GM21737 (cell line): Measurements from ENCODE around the gene CUX1.
"Not testable (repeated sequence)": the region's sequence is repeated elsewhere in the genome, so short reads cannot be mapped to it uniquely, and the experiment has no call there.

ENCODE experiments used
- ATAC-seq: cut with Tn5 transposase; IDR thresholded peaks from one replicate; pipeline ENCODE4 v1.9.1; 2021; ENCODE audit warnings: mild to moderate bottlenecking, moderate library complexity; ENCODE audit not compliant: unreplicated experiment

The CUX1 gene

DNA sequence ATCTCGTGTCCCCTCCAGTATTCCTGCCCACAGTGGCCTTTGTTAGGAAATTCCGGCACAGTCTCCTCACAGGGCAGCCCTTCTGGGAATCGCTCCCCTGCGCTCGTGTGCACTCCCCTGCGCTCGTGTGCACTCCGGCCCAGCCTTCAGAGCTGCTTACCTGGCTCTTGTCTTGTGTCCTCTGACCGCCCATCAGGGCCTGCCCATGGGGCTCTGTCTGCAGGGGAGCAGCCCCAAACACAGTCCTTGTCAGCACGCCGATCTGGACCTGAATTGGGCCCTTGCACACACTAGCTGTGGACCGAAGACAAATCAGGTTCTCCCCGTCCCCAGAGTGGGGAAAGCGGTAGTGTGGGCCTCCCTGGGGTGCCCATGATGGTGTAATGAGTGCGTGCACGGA lies 179.4 kb downstream of the CUX1 start:
- ATAC-seq, result no peak

DNA sequence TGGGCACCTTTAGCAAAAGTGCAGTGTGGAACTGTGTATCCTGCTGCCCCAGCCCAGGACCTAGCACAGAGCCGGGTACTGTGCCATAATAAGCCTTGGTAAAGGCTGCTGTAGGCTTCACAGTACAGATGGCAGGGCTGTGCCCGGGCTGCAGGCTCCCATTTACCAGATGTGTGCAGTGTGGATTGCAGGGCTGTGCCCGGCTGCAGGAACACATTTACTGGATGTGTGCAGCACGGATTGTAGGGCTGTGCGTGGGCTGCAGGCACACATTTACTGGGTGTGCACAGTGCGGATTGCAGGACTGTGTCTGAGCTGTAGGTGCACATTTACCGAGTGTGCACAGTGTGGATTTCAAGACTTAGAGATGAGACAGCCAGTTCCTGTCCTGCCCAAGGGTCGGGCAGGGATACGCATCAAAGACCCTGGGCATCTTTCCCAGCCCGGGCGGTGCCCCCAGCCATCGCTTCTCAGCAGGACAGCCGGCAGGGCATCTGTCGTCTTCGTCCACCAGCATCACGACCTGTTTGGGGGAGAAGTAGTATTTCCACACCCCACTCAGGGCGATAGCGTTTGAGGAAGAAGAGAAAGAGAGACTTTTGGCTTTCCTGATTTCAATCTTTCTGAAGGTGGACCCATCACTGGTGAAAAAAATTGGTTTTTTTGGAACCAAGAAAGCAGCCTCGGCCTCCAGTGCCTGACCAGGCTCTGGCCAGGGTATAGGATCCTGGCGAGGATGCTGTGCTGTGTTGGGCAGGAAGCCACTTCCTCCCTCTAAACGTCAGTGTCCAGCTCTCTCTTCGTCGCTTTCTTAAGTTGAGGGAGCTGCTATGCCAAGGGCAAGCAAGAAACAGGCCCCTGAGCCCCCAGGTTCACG lies 180.8 kb downstream of the CUX1 start:
- no peak for ATAC-seq

DNA sequence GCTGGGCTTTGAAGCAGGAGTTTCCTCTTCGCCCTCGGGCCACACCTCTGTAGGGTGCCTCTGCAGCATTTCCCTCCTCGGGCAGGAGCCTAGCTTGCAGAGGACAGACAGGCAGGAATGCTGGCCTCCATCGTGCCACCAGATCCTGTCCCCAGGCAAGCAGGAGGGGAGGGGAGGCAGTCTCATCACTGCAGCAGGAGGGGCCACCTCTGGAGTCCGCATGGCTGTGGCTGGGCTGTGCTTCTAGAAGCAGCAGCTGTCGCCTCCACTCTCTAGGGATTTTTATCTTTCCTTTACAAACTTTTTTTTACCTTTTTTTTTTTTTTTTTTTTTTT lies 181.4 kb downstream of the CUX1 start:
- ATAC-seq, result no peak

DNA sequence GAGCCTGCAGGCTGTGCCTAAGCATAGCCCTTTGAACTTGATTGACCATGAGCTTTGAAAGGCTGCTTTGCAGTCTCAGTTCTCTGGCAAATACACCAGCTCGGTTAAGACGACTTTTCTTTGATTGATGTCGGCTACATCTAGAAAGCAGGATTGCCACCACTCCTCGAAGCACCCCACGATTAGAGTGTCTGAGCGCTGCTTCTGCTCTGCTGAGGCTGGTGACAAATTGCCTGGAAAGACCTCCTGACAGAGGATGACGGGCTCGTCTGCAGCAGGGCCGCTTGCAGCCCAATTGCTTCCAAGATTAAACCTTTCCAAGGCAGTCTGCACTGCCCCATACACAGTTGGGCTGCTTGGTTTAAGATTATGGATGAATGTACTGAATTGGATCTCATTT lies 182.0 kb downstream of the CUX1 start:
- ATAC-seq, result no peak

DNA sequence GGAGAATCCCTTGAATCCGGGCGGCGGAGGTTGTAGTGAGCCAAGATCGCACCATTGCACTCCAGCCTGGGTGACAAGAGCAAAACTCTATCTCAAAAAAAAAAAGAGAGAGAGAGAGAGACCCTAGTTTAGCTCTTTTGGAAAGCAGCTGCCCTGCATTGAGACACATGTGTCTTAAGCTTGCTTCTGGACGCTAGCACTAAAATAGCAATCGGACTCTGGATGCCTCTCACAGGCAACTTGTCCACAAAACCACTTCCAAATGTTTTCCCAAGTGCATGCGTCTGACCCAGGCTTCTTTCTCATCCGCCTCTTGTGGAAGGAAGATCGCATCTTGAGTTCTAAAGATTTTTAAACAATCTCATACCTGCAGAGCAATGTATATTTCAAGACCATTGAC lies 182.7 kb downstream of the CUX1 start:
- ATAC-seq, result no peak

DNA sequence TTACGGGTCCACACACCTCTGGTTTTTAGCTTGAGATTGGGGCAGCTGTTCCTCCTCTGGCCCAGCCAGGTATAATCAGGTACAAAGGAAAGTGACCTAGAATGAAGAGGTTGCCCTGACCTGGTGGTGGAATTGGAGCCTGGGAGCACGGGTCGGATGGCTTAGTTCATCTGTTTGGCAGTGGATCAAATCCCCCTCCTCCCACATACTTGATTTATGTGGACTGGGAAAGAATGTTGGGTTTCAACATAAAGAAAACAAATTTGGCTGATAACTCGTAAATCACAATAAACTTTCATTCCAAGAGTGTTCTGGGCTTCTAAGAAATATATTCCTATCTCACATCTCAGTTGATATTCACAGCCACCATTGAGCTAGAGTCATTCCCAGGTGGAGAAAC lies 186.8 kb downstream of the CUX1 start:
- no peak for ATAC-seq

DNA sequence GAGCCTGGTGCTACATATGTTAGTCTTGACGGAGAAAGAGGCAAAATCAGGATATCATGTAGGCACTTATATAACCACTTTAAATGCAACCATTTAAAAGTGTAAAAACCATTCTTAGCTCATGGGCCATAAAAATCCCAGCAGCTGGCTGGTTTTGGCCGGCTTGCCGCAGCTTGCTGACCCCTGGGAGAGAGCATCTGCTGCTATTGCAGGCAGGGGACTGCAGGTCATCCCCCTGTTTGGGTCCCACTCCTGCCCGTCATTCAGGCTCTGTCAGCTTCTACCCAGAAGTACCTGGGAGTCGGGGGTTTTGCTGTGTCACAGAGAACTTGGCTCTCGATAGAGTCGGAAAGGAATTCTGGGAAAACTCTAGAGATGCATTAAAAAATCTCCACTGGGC lies 187.4 kb downstream of the CUX1 start:
- no peak for ATAC-seq

DNA sequence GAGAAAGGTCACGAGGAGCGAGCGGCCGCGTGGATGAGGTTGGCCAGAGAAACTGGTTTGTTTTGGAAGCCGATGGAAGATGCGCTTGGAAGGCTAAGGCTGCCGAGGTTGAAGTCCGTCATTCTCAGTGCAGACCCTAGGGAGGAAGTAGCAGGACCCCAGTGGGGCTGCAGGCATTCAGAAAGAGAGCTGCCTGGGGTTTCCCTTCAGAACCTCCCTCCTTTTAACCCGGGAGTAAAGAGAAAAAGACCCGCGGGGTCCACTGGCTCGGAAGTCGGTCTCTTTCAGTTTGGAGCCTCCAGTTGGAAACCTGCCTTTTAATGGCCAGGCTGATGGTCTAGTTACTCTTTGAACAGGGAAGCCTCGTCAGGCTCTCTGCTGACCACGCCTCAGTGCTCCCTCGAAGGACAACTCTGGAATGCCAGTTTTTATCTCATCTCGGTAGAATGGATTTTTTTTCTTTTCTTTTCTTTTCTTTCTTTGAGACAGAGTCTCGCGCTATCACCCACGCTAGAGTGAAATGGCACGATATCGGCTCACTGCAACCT lies 188.6 kb downstream of the CUX1 start:
- ATAC-seq, result no peak

DNA sequence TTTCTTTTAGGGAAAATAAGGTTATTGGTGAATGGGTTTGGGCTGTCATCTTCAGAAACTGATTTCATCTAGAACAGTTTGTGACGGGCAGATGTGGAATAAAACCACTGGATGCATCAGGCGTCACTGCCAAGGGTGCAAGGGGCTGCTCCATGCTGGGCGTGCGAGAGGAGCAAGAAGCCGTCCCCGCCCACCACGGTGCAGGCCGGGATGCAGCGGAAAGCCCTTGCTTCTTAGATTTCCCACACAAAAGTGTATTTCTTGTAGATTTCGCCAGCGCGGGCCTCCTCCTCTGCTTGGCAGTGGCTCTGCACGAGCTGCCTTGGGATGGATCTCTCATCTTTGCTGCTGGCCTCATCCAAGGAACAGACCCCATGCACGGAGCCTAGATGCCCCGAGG lies 189.3 kb downstream of the CUX1 start:
- ATAC-seq, result no peak

DNA sequence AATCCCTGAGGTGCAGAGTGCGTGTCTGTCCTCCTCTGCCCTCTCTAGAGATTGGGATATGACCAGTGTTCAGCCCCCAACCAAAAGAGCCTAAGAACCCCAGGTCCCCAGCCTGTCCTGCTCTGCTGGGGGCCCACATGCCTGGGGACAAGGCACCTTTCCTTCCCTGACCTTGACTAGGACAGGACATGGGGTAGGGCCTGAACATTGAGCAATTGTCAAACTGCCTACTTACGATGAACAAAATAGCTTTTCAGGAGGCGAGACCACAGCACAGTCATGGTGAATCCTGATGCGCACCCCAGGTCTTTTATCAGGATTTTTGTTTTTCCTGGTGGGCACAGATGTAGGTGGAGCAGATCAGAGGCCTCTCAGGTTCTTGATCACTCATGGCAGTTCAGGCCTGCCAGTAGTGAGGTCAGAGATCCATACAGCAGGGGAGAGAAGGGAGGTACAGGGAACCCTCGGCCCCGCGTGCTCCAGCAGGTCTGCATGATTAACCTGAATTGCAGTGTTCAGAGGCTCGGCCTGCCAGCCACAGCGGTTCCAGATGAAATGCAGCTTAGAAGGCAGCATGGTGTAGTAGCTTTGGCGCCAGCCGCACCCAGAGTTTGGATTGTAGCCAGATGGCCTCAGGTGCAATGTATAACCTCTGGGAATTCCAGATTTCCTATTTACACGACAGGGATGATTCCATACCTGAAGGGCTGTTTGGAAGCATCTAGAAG lies 191.3 kb downstream of the CUX1 start:
- ATAC-seq, result no peak

DNA sequence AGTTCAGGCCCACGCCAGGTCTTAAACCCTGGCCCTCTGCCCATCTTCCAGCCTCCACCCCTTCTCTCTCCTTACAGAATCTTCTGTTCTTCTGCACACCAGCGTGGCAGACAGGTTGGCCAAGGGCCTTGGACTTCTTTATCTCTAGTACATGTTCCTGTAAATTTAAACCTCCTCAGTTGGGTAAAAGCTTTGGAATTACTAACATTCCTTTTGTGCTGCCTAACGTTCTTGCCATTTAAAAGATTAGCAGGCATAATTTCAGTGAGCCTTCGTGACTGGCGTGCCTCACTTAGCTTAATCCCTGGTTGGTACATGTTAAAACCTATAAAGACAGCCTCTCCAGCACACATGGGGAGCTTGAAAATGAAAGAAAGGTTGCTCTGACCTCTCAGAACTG lies 192.2 kb downstream of the CUX1 start:
- ATAC-seq, result no peak

DNA sequence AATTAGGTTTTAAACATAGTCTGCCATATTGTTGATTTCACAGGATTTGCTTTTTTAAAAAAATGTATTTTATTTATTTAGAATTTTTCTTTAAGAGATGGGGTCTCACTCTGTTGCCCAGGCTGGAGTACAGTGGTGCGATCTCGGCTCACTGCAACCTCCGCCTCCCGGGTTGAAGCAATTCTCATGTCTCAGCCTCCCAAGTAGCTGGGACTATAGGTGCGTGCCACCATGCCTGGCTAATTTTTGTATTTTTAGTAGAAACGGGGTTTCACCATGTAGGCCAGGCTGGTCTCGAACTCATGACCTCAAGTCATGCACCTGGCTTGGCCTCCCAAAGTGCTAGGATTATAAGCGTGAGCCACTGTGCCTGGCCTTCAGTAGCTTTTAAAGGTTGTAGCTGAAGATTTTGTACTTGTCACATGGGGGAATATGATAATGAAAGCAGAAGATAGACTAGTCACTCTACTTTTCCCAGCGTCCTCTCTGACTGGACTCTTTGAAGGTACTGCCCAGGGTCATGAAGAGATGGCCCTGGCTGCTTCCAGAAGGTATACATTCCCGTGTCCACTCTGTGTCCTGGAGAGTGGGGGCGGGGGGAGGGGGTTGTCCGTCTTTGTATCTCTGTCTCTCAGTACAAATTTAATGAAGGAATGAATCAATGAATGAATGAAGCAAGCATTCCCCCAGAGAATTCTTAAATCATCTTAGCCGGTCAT lies 194.8 kb downstream of the CUX1 start:
- ATAC-seq, result not testable (repeated sequence)

DNA sequence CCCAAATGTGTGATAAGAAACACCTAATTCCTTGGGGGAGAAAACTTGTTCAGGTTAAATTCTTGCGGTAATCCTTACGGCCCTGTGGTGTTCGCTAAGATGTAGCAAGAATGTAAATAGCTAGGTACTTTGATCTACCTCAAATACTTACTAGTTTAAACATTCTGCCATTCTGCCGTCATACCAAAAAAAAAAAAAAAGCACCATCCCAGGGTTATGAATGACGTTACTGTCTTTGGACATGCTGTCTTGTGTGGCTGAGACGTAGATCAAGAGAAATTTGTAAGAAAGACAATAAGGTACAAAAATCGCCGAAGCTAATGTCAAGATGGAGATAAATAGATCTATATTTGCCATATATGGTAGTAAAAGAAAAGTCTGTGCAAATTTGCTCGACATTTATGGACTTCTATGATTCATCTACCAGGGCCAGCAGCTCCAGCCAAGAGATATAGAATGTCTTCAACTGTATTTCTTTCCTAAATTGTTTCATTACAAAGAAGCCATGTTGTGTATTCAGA lies 195.6 kb downstream of the CUX1 start:
- ATAC-seq, result no peak

DNA sequence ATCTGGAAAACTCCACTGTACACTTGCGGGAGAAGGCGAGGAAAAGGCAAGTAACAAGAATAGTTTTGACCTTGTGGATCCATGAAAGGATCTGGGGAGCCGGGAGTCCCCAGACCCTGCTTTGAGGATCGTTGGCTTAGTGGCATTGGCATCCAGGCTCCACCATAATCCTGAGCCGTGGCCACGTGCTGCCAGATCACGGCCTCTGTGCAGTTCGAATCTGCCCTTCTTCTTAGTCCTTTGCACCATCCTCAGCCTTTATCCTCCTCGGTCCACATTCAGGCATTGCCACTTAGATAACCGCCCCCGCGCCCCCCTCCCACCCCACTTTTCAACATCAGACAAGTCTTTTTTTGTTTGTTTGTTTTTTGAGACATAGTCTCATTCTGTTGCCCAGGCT lies 201.4 kb downstream of the CUX1 start:
- ATAC-seq, result no peak

DNA sequence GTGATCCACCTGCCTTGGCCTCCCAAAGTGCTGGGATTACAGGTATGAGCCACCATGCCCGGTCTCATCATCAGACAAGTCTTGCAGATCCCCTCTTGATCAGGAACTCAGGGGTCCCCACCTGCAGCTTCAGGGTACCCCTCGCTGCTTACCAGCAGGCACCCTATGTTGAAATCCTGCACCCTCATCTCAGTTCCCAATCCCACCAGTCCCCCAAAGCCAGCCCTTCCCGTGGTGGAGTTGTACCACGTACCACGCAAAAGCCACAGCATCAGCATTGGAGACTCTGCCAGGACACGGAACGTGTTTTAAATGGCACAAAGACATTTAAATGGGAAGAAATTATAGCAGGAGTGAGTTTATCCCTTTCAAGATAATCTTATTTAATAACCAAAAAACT lies 202.0 kb downstream of the CUX1 start:
- ATAC-seq, result no peak

DNA sequence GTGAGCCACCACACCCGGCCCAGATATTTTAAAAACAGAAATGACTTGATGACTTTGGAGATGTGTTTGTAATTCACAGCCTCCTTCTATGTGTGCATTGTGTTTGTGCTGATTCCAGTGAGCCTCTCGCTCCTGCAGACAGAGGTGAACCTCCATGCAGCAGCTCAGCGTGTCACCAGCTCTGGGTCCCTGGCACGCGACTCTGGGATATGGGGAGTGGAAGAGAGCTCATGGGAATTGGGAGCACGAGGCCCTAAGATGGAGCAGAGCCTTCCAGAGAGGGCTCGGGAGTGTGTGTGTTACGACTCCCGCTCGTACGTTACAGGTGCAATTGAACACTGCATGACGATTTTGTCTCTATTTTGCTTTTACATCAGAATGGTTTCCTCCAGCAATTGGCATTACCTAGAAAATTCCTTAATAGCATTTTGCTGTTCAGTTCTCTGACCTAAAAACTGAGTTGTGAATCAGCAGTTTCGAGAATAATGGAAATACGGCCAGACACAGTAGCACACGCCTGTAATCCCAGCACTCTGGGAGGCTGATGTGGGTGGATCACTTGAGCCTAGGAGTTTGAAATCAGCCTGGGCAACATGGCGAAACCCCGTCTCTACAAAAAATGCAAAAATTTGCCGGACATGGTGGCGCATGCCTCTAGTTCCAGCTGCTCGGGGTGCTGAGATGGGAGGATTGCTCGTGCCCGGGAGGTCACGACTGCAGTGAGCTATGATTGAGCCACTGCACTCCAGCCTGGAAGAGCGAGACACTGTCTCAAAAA lies 204.6 kb downstream of the CUX1 start:
- ATAC-seq, result no peak

DNA sequence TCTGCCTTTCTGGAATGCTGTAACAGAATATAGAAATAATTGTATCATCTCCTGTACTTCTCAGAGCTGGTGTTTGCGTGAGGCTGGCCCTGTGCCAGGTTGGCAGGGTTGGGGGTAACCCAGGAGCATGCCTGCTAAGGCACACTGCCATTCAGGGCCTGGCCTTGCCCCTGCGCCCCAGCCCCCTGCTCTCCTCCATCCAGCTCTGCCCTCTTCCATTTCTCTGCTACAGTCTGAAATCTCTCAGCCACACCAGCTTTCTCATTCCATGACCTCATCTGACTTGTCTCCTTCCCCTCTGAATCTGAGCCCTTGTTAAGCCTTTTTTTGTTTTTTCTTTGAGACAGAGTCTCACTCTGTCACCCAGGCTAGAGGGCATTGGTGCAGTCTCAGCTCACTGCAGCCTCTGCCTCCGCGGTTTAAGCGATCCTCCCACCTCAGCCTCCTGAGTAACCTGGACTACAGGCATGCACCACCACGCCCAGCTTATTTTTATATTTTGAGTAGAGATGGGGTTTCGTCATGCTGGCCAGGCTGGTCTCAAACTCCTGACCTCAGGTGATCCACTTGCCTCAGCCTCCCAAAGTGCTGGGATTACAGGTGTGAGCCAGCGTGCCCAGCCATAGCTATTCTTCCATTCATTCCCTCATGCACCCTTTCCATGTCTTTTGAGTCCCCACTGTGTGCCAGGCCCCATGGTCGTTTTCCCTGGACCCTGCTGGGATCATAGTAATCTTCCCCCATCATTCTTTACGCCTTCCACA lies 206.8 kb downstream of the CUX1 start:
- no peak for ATAC-seq

DNA sequence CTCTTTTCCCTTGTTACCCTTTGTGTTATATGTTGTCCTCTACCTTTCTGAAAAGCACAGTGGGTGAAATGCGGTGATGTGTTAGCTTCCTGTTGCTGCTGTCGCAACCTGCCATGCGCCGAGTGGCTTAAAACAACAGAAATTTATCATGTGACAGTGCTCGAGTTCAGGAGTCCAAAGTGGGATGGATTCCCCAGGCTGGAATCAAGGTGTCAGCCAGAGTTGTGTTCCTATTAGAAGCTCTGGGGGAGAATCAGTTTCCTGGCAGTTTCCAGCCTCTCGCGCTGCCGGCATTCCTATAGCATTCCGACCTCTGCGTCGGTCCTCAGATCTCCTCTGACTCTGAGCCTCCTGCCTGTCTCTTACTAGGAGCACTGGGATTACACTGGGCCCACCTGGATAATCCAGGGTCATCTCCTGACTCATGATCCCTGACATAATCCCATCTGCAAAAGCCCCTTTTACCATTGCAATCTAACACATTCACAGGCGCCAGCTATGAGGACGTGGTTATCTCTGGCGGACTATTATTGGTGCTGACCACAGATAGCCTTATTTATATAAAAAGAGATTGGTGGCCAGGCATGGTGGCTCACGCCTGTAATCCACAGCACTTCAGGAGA lies 207.5 kb downstream of the CUX1 start:
- no peak for ATAC-seq

DNA sequence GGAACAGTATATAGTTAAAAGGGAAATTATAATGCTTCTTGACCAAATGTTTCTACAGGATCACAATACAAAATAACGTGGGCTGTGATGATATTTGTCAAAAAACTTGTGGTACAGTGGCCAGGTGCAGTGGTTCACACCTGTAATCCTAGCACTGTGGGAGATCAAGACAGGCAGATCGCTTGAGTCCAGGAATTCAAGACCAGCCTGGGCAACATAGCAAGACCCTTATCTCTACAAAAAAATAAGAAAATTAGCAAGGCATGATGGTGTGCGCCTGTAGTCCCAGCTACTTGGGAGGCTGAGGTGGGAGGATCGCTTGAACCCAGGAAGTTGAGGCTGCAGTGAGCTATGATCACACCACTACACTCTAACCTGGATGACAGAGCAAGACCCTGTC lies 208.4 kb downstream of the CUX1 start:
- not testable (repeated sequence) for ATAC-seq
